ENCODE results near the gene CHN1. TPM values are rescaled to one million over a fixed set of nuclear protein-coding genes. Genes with fewer than 3 reads are reported as not detected.

The CHN1 gene
- total and polyA plus RNA-seq, 2 donors: 3.1 to 5.0 TPM

- no peak for DNase-seq (ENCODE audit: low read depth in 6 of 9, low spot score in 9 of 9)
- Histone ChIP-seq H3K4me3 (ENCODE audit: low read length in 2 of 2) (no peak overlapping the region), H3K27me3 (ENCODE audit: control insufficient read depth in 2 of 2, insufficient read depth in 1 of 2, low read length in 1 of 2) (peaks cover 44 to 78% of the 10 kb centered on the region in 2 donors), H3K9me3 (ENCODE audit: control insufficient read depth in 2 of 2, insufficient read depth in 1 of 2, low read length in 1 of 2) (no peaks in the 10 kb centered on the region), H3K4me1 (ENCODE audit: control insufficient read depth in 2 of 2, insufficient read depth in 2 of 2, low read length in 2 of 2) (peaks cover 0 to 7% of the 10 kb centered on the region in 2 donors), H3K36me3 (ENCODE audit: control insufficient read depth in 2 of 2, insufficient read depth in 2 of 2, low read length in 1 of 2) (no peaks in the 10 kb centered on the region), H3K27ac (ENCODE audit: low read depth in 1 of 2, low read length in 1 of 2) (no peak overlapping the region)
- 76% methylated on average over 2 of the region's 2 CpGs for WGBS
Measured at GRCh38 chr2:175006281-175006680, 1.1 kb upstream of the CHN1 start.

DNA sequence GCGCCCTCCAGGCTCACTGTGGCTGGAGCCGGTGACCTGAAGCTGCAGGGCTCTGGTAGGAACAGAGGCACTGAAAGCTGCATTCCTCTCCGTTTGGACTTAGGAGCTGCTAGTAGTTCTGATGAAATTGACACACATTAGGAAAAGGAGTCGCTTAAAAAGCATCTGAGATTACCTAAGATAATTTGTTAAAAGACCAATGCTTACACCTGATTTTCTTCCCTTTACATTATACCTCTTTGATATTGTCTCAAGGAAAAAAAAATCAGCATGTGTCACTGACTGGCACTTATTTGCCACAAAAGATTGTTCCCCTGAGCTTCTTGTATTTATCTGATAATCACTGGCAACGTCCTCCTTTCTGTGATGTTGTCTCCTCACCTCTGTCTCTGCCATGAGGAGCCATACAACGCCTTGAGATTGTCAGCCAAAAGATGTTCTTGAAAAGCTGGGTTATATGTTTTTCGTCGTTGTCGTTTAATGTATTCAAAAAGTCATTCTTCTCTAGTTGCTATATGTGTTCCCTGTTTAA, 618 bp upstream of the CHN1 start:
- DNase-seq (ENCODE audit: low read depth in 6 of 9, low spot score in 9 of 9): peak in 1 of 9 donors; percentile 10
- H3K9me3 ChIP-seq (ENCODE audit: control insufficient read depth in 2 of 2, insufficient read depth in 1 of 2, low read length in 1 of 2): no peaks in the 10 kb centered on the region
- H3K4me1 ChIP-seq (ENCODE audit: control insufficient read depth in 2 of 2, insufficient read depth in 2 of 2, low read length in 2 of 2): peaks cover 0 to 7% of the 10 kb centered on the region in 2 donors
- peak overlapping the region; percentile 35 to 67 for H3K4me3 ChIP-seq (ENCODE audit: low read length in 2 of 2)
- H3K36me3 ChIP-seq (ENCODE audit: control insufficient read depth in 2 of 2, insufficient read depth in 2 of 2, low read length in 1 of 2): no peaks in the 10 kb centered on the region
- no peak overlapping the region for H3K27ac ChIP-seq (ENCODE audit: low read depth in 1 of 2, low read length in 1 of 2)
- 30% methylated on average over 9 of the region's 9 CpGs for WGBS
- H3K27me3 ChIP-seq (ENCODE audit: control insufficient read depth in 2 of 2, insufficient read depth in 1 of 2, low read length in 1 of 2): peaks cover 44 to 78% of the 10 kb centered on the region in 2 donors

GRCh38 chr2:175004730-175004979, 526 bp downstream of the CHN1 start:
- under 1% methylated on average over 32 of the region's 32 CpGs for WGBS
- peaks cover 44 to 81% of the 10 kb centered on the region in 2 donors for H3K27me3 ChIP-seq (ENCODE audit: control insufficient read depth in 2 of 2, insufficient read depth in 1 of 2, low read length in 1 of 2)
- peak overlapping the region in 1 of 2 donors; percentile 18 for H3K27ac ChIP-seq (ENCODE audit: low read depth in 1 of 2, low read length in 1 of 2)
- peak overlapping the region; percentile 29 to 67 for H3K4me3 ChIP-seq (ENCODE audit: low read length in 2 of 2)
- DNase-seq (ENCODE audit: low read depth in 6 of 9, low spot score in 9 of 9): no peak
- no peaks in the 10 kb centered on the region for H3K9me3 ChIP-seq (ENCODE audit: control insufficient read depth in 2 of 2, insufficient read depth in 1 of 2, low read length in 1 of 2)
- H3K36me3 ChIP-seq (ENCODE audit: control insufficient read depth in 2 of 2, insufficient read depth in 2 of 2, low read length in 1 of 2): no peaks in the 10 kb centered on the region
- peaks cover 0 to 7% of the 10 kb centered on the region in 2 donors for H3K4me1 ChIP-seq (ENCODE audit: control insufficient read depth in 2 of 2, insufficient read depth in 2 of 2, low read length in 2 of 2)

DNA sequence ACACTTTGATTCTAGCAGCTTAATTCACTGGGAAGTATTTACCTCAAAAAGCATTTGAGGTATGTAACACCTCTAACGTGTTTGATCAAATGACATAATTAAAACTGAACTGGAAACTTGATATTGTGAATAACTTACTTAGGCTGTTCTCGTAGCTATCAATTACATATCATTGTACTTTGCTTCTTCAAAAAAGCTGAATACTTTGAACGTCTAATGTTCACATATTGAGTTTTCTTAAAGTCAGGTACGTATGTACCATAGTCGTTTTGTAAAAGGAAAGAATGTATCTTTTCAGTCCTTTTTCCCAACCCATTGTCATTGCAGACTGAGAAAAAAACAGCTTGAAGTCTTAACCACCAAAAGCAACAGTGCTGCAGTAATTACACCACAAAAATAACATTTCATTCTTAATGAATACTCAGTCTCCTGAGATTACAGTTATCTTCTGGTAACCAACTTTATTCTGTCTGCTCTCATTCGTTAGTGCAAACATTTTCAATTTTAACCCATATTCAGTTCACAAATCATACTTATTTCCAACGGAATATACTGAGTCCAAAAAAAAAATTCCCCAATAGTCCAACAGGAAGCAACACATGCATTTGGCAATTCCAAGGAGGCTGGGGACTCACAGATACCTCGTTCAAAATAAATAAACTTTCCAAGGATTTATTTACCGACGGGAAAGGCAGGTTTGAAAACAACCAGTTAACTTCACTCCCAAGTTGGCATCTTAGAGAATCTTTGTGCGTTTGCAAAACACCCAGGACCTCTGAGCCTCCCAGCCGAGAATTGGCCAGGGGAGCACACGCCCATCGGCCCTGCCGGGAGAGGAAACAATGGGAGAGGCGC, 1.1 kb downstream of the CHN1 start:
- Histone ChIP-seq H3K27ac (ENCODE audit: low read depth in 1 of 2, low read length in 1 of 2) (no peak overlapping the region), H3K9me3 (ENCODE audit: control insufficient read depth in 2 of 2, insufficient read depth in 1 of 2, low read length in 1 of 2) (no peaks in the 10 kb centered on the region), H3K4me3 (ENCODE audit: low read length in 2 of 2) (peak overlapping the region in 1 of 2 donors; percentile 67), H3K4me1 (ENCODE audit: control insufficient read depth in 2 of 2, insufficient read depth in 2 of 2, low read length in 2 of 2) (peaks cover 0 to 7% of the 10 kb centered on the region in 2 donors), H3K27me3 (ENCODE audit: control insufficient read depth in 2 of 2, insufficient read depth in 1 of 2, low read length in 1 of 2) (peaks cover 44 to 78% of the 10 kb centered on the region in 2 donors), H3K36me3 (ENCODE audit: control insufficient read depth in 2 of 2, insufficient read depth in 2 of 2, low read length in 1 of 2) (no peaks in the 10 kb centered on the region)
- peak in 1 of 9 donors; percentile 19 for DNase-seq (ENCODE audit: low read depth in 6 of 9, low spot score in 9 of 9)
- 31% methylated on average over 16 of the region's 16 CpGs for WGBS

DNA sequence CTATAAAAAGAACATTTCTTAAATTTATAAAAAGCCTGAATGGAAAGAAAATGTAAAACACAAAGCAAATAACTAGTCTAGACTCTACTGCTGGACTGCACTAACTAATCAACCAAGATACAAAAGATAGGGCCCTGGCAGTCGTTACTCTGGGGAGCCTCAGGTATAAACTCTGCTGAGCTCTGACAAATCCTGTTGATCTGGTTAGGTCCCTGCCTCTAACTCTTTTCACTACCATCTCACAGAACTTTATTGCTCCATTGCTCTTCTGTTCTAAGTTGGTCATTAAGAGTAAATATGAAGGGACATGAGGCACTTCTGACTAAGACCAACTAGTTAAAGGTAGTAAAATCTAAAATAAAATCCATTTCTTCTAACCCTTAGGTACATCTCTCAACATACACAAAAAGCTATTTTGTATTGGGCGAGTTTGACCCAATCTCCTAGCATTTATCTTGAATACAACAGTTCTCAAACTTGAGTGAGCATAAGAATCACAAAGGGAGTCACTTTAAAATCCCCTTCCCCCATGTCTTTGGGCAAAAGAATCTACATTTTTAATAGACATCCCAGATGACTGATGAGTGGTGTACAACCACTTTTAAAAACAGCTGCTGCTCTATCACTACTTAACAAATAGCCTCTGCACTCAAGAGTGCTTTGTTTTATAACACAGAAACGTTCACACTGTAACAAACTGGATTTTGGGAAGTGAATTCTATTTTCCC, 2.5 kb downstream of the CHN1 start:
- Histone ChIP-seq H3K27me3 (ENCODE audit: control insufficient read depth in 2 of 2, insufficient read depth in 1 of 2, low read length in 1 of 2) (peaks cover 40 to 66% of the 10 kb centered on the region in 2 donors), H3K36me3 (ENCODE audit: control insufficient read depth in 2 of 2, insufficient read depth in 2 of 2, low read length in 1 of 2) (no peaks in the 10 kb centered on the region), H3K9me3 (ENCODE audit: control insufficient read depth in 2 of 2, insufficient read depth in 1 of 2, low read length in 1 of 2) (no peaks in the 10 kb centered on the region), H3K27ac (ENCODE audit: low read depth in 1 of 2, low read length in 1 of 2) (no peak overlapping the region), H3K4me1 (ENCODE audit: control insufficient read depth in 2 of 2, insufficient read depth in 2 of 2, low read length in 2 of 2) (peaks cover 0 to 7% of the 10 kb centered on the region in 2 donors), H3K4me3 (ENCODE audit: low read length in 2 of 2) (no peak overlapping the region)
- WGBS: 82% methylated on average over 3 of the region's 3 CpGs
- no peak for DNase-seq (ENCODE audit: low read depth in 6 of 9, low spot score in 9 of 9)

DNA sequence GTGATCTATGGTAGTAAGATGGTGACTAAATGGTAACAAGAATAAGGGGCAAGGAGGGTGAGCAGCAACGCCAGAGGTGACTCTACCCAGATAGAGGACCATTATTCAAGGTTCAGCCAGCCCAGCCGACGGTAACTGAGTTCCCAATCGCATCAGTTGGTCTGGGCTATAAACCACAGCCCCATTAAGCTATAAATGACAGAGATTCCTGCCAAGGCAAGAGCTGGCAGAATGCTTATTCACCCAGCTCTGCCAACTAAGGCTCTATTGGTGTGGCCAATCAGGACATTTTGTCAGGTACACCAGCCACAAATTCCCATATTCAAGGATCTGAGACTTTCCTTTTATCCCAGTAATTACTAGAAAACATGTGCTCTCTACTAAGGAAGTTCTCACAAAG, 3.6 kb downstream of the CHN1 start:
- H3K4me3 ChIP-seq (ENCODE audit: low read length in 2 of 2): no peak overlapping the region
- H3K4me1 ChIP-seq (ENCODE audit: control insufficient read depth in 2 of 2, insufficient read depth in 2 of 2, low read length in 2 of 2): peaks cover 0 to 7% of the 10 kb centered on the region in 2 donors
- DNase-seq (ENCODE audit: low read depth in 6 of 9, low spot score in 9 of 9): no peak
- whole genome bisulfite sequencing: 98% methylated on average over 4 of the region's 4 CpGs
- no peaks in the 10 kb centered on the region for H3K9me3 ChIP-seq (ENCODE audit: control insufficient read depth in 2 of 2, insufficient read depth in 1 of 2, low read length in 1 of 2)
- H3K27me3 ChIP-seq (ENCODE audit: control insufficient read depth in 2 of 2, insufficient read depth in 1 of 2, low read length in 1 of 2): peaks cover 29 to 55% of the 10 kb centered on the region in 2 donors
- no peak overlapping the region for H3K27ac ChIP-seq (ENCODE audit: low read depth in 1 of 2, low read length in 1 of 2)
- no peaks in the 10 kb centered on the region for H3K36me3 ChIP-seq (ENCODE audit: control insufficient read depth in 2 of 2, insufficient read depth in 2 of 2, low read length in 1 of 2)

GRCh38 chr2:174997110-174997509, 8.1 kb downstream of the CHN1 start:
- Histone ChIP-seq H3K27ac (ENCODE audit: low read depth in 1 of 2, low read length in 1 of 2) (no peak overlapping the region), H3K4me3 (ENCODE audit: low read length in 2 of 2) (no peak overlapping the region), H3K9me3 (ENCODE audit: control insufficient read depth in 2 of 2, insufficient read depth in 1 of 2, low read length in 1 of 2) (no peaks in the 10 kb centered on the region), H3K36me3 (ENCODE audit: control insufficient read depth in 2 of 2, insufficient read depth in 2 of 2, low read length in 1 of 2) (no peaks in the 10 kb centered on the region), H3K27me3 (ENCODE audit: control insufficient read depth in 2 of 2, insufficient read depth in 1 of 2, low read length in 1 of 2) (peaks cover 2 to 11% of the 10 kb centered on the region in 2 donors), H3K4me1 (ENCODE audit: control insufficient read depth in 2 of 2, insufficient read depth in 2 of 2, low read length in 2 of 2) (no peaks in the 10 kb centered on the region)
- no peak for DNase-seq (ENCODE audit: low read depth in 6 of 9, low spot score in 9 of 9)
- 88% methylated on average over 3 of the region's 3 CpGs for WGBS

DNA sequence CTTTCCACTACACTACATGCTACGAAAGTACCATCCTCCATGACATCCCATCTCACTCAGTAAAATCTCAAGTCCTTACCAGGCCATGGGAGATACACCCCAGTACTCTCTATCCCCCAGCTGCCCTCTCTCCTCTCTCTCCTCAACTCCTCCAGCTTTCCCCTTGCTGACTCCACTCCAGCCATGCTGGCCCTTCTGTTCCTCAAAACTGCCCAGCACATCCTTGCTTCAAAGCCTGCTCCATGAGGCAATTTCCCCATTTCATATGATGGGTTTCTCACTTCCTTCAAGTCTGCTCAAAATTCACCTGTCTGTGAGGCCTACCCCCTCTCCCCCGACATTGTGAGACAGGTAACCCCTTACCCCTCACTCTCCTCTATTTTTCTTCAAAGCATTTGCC, 8.6 kb downstream of the CHN1 start:
- no peak overlapping the region for H3K4me3 ChIP-seq (ENCODE audit: low read length in 2 of 2)
- peaks cover 0 to 6% of the 10 kb centered on the region in 2 donors for H3K27me3 ChIP-seq (ENCODE audit: control insufficient read depth in 2 of 2, insufficient read depth in 1 of 2, low read length in 1 of 2)
- no peak for DNase-seq (ENCODE audit: low read depth in 6 of 9, low spot score in 9 of 9)
- H3K4me1 ChIP-seq (ENCODE audit: control insufficient read depth in 2 of 2, insufficient read depth in 2 of 2, low read length in 2 of 2): no peaks in the 10 kb centered on the region
- no peaks in the 10 kb centered on the region for H3K9me3 ChIP-seq (ENCODE audit: control insufficient read depth in 2 of 2, insufficient read depth in 1 of 2, low read length in 1 of 2)
- H3K36me3 ChIP-seq (ENCODE audit: control insufficient read depth in 2 of 2, insufficient read depth in 2 of 2, low read length in 1 of 2): no peaks in the 10 kb centered on the region
- no peak overlapping the region for H3K27ac ChIP-seq (ENCODE audit: low read depth in 1 of 2, low read length in 1 of 2)
- 91% methylated on average over 2 of the region's 2 CpGs for WGBS

DNA sequence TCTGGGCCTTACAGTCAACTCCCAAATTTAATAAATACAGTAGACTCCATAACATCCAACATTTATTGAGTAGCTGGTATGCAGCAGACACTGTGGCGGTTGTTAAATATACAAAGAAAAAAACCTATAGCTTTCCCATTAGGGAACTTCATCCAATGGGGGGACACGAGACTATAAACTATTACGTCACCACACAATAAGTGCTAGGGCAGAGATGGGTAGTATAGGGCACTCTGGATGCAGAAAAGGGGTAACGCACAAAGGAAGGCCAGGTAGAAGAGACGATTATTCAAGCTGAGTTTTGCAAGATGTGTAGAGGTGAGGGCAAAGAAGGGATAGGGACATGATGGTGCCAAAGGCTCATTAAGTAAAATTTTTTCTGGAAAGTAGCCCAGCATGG, 10.8 kb downstream of the CHN1 start:
- WGBS: 84% methylated on average over 5 of the region's 5 CpGs
- Histone ChIP-seq H3K27ac (ENCODE audit: low read depth in 1 of 2, low read length in 1 of 2) (no peak overlapping the region), H3K4me3 (ENCODE audit: low read length in 2 of 2) (no peak overlapping the region), H3K36me3 (ENCODE audit: control insufficient read depth in 2 of 2, insufficient read depth in 2 of 2, low read length in 1 of 2) (no peaks in the 10 kb centered on the region), H3K9me3 (ENCODE audit: control insufficient read depth in 2 of 2, insufficient read depth in 1 of 2, low read length in 1 of 2) (no peaks in the 10 kb centered on the region), H3K27me3 (ENCODE audit: control insufficient read depth in 2 of 2, insufficient read depth in 1 of 2, low read length in 1 of 2) (no peaks in the 10 kb centered on the region), H3K4me1 (ENCODE audit: control insufficient read depth in 2 of 2, insufficient read depth in 2 of 2, low read length in 2 of 2) (no peaks in the 10 kb centered on the region)
- DNase-seq (ENCODE audit: low read depth in 6 of 9, low spot score in 9 of 9): no peak

Data from thymus (tissue), 11 donors.